Erythroblast (primary cell): ENCODE measurements around the gene CEP85L.

Experiments
- GATA1 ChIP-seq: IDR thresholded peaks from 2 replicates; pipeline ENCODE4 v1.6.1; 2011; ENCODE audit warnings: low read depth, mild to moderate bottlenecking, control low read depth, low read length, moderate library complexity
- POLR2A ChIP-seq: IDR thresholded peaks from 2 replicates; pipeline ENCODE4 v1.6.1; 2011; ENCODE audit warnings: mild to moderate bottlenecking, low read length

DNA sequence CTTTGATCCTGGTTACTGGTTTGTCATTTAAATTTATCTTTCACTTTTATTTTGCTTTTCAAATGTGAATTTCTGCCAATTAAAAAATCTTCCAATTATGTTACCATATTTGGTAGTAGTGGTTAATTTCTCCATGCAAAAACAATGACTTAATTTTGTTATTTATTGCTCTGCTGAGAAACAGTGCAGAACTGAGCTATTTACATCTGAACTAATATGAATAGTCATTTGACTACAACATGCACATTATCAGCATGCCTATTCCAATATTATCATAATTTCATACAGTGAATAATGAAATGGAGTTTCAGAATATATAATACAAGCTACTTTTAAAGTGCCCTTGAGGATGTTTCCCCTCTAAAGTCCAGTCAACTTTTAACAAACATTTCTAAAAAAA lies 102.8 kb downstream of the CEP85L start:
- TF ChIP-seq POLR2A (no peak), GATA1 (no peak)
